ENCODE data around the gene SNX15.
"Not testable (repeated sequence)": the region's sequence is repeated elsewhere in the genome, so short reads cannot be mapped to it uniquely, and the experiment has no call there.

SNX15 gene

DNA sequence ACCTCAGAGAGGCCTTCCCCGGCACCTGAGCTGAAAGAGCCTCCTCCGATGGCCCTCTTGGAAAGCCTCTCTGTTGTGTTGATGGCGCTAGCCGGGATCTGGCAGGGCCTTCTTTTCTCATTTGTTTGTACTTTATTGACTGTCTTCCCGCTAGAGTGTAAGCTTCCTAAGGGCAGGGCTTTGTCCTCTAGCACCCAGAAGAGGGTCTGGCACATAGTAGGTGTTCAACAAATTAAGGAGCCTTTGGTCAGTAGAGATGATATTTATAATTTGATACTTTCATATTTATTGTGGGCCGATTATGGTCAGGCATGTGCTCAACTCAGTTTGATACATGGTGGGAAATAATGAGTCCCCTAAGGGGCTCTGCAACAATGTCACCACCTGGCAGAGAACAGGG is 9.3 kb upstream of the SNX15 start:
- FAIRE-seq: no peak

DNA sequence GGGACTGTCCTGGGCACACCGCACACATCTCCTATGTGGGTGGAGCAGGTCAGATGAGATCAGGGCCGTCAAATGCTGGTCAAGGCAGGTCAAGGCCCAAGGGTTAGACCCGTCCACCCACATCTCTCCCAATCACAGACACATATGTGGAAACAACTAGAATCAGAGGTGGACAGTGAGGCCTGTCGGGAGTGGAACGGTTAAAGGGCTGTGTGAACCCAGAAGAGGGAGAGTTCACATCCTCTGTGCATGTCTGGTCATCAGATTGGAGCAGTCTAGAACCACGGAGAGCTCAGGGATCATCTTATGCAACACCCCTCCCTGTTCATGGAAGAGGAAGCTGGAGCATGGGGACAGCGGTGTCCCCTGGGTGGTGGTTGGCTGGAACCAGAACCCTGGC is 7.4 kb upstream of the SNX15 start:
- FAIRE-seq: no peak

DNA sequence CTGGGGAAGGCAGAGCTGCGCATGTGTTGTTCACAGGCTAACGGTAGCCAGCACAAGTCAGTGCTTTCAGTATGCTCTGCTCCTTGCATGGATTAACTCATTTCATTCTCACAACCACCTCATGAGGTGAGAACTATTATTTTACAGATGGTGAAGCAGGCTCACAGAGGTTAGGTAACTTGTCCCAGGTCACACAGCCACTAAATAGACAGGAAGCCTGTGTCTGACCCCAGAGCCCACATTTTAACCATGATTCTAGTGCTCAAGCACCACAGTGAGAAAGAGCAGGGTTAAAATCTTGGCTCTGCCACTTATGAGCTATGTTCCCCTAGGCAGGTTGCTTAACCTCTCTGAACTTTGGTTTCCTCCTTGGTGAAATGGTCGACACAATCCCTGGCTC is 6.2 kb upstream of the SNX15 start:
- no peak for FAIRE-seq

DNA sequence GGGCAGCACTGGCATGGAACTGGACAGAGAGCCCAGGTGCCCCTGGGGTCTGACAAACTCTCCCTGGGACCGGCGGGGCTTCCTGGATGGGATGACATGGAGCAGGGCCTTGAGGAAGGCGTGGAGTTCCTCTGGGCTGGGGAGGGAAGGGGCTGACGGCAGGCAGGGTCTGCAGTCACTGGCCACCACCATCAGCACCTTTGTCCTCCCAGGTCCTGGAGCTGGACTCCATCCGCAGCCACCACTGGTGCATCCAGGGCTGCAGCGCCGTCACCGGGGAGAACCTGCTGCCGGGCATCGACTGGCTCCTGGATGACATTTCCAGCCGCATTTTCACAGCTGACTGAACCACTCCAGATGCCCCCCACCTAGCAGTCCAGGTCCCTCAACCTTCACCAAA is 5.7 kb upstream of the SNX15 start:
- FAIRE-seq: no peak

DNA sequence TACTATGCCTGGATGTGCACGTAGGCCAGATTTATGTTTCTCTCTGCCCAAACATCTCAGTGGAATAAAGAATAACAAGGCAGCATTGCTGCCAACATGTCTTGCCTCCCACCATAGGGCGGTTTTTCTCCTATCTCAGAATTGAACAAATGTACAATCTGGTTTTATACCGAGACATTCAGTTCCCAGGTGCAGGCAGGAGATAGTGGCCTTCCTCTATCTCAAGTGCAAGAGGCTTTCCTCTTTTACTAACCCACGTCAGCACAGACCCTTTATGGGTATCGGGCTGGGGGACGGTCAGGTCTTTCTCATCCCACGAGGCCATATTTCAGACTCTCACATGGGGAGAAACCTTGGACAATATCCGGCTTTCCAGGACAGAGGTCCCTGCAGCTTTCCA is 3.7 kb upstream of the SNX15 start:
- FAIRE-seq: not testable (repeated sequence)

DNA sequence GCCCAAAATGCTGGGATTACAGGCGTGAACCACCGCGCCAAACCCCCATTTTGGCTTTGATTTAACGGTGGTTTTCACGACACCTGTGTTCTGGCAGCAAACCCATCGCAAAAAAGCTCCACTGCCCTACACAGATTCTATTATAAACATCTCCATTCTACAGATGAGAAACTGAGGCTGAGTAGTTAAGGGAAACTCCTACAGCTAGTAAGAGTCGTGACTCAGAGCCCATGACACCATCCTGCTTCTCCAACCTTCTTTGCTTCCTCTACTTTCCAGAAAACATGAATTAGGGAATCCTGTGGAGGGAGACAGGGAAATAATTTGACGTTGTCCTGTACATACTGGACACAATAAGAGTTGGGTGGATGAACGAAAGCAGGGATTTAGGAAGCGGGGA is 429 bp upstream of the SNX15 start:
- FAIRE-seq: no peak

DNA sequence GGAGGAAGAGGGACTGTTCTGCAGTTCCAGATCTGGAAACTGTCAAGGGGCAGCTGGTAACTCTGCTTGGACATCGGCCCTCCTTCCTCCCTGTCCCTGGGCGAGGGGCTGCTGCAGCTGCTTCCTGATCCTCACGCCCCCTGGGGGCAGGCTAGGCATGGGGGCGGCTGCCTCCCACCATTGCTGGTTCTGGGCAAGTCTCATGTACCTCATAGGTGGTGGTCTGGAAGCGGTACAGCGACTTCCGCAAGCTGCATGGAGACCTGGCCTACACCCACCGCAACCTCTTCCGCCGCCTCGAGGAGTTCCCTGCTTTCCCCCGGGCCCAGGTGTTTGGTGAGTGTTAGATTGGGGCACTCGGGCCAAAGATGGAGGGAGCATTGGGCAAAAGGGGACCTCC is 5.0 kb downstream of the SNX15 start:
- FAIRE-seq: no peak

DNA sequence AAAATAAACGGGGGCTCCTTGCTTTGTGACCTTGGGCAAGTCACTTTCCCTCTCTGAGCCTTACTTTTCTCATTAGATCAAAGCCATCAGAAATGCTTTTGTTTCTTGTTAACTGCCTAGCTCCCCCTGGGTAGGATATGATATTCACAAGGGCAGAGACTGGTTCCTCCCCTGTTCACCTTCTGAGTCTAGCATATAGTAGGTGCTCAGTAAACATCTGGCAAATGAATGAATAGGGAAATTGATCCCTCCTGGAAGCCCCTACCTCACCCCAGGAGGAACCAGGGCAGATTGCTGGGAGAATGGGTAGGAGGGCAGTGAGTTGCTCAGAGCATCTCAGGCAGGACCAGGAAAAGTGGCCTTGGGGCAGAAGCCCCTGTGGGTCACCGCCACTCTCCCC is 7.2 kb downstream of the SNX15 start:
- FAIRE-seq: no peak

DNA sequence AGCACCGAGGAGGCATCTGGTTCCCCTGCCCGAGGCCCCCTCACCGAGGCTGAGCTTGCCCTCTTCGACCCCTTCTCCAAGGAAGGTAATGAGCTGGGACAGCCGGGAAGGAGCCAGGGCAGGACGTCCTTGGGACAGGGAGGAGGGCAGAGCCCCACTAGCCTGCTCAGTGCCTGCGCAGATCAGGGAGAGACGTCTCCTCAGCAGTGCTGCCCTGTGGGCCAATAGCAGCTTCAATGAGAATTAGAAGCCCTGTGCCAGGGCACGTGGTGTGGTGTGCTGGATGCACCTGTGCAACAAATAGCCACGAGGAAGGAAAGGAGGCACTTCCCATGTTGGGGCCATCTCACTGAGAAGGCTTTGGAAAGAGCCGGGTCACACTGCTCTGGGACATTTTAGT is 8.3 kb downstream of the SNX15 start:
- no peak for FAIRE-seq

DNA sequence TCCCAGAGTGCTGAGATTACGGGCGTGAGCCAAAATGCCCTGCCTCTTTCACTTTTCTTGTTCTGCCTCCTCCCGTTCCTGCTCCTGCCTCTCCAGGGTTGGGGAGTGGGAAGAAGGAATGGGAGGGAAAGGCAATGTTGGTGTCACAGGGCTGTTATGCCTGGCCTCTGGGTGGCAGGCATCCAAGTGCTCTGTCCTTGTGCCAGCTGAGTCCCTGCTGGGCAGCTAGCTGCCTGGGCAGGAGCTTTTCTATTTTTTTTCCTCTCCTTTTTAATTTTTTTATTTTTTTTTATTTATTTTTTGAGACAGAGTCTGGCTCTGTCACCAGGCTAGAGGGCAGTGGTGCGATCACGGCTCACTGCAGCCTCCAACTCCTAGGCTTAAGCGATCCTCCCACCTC is 9.7 kb downstream of the SNX15 start:
- no peak for FAIRE-seq

DNA sequence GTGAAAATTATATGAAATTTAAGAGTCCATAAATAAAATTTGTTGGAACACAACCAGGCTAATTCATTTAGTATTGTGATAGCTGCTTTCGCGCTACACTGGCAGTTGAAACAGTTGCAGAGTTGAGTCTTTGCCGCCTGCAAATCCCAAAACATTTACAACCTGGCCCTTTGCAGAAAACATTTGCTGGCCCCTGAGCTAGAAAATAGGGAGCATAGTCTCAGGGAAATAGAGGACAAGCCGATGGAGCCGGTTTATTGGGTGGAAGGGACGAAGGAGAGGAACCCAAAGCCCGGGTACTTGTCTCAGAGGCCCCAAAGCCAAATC is 13.2 kb downstream of the SNX15 start:
- FAIRE-seq: no peak

DNA sequence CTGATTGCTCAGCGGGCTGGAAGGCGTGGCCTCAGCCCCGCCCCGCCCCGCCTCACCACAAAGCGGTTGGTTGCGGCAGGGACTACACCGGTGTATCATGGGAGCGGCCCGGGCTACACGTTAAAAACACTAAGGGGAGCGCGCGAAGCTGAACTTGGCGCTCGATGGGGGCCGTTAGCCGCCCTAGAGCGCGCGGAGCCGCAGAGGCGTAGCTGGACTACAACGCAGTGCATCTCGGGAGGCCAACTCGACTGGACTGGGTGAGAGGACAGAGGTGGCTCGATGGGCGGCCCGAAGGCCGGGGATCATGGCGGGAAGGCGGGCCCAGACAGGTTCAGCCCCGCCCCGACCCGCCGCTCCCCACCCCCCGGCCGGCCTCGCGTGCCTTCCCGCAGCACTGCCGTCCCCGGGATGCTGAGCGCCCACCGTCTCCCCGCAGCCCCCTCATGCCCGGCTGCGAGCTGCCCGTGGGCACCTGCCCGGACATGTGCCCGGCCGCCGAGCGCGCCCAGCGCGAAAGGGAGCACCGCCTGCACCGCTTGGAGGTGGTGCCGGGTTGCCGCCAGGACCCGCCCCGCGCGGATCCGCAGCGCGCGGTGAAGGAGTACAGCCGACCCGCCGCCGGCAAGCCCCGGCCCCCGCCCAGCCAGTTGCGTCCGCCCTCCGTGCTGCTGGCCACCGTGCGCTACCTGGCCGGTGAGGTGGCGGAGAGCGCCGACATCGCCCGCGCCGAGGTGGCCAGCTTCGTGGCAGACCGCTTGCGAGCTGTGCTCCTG is 13.8 kb downstream of the SNX15 start, which contains the start of gene SAC3D1:
Gene SAC3D1, plus strand, starts transcription at position 364 of the 776 bp plus-strand sequence. Its CDS starts 83 bp downstream, at position 447.
- FAIRE-seq: no peak

DNA sequence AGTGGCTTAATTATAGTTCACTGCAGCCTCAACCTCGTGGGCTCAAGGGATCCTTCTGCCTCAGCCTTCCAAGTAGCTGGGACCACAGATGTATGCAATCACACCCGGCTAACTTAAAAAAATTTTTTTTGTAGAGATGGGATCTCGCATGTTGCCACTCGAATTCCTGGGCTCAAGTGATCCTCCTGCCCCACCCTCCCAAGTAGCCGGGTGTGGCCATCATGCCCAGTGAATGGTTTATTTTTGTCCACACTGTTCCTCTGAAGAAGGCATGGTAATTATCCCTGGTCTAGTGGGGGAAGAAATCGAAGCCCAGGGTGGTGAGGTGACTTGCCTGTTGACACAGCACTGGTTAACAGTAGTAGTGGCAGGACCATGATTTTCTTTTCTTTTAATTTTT is 15.7 kb downstream of the SNX15 start:
- no peak for FAIRE-seq

DNA sequence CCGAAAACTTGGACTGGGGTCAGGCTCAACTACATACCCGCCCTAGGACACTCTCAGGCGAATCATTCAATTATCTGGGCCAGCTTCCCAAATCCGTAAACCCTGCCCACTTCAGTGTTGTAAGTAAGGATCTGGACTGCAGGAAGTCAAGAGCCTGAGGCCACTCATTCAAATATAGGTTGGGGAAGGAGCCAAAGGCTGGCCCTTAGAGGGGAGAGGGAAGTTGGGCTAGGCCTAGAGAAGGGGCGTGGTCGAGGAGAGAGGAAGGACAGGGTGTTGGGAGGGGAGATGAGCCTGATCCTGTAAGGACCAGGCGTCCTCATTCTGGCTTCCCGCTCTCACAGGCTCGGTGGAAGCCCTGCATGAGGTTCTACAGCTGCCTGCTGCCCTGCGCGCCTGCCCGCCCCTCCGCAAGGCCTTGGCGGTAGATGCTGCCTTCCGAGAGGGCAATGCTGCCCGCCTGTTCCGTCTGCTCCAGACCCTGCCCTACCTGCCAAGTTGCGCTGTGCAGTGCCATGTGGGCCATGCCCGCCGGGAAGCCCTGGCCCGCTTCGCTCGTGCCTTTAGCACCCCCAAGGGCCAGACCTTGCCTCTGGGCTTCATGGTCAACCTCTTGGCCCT is 16.8 kb downstream of the SNX15 start:
- no peak for FAIRE-seq

DNA sequence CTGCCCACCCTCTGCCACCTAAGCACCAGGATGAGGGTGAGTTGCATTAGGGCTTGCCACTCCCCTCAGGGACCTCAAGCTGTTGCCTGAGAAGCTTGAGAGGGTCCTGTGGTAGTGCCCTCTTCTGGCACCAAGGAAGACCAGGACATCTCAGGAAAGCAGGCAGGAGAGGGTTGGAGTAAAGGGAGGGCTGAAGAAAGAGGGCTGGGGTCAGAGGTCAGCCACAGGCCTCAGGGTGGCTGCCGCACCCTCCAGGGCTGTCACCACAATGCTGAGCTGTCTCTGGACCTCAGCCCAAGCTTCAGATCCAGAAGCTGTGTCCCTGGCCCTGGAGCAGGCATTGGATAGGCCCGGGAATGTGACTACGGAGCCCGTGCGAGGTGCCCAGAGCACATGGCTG is 17.8 kb downstream of the SNX15 start:
- FAIRE-seq: no peak

DNA sequence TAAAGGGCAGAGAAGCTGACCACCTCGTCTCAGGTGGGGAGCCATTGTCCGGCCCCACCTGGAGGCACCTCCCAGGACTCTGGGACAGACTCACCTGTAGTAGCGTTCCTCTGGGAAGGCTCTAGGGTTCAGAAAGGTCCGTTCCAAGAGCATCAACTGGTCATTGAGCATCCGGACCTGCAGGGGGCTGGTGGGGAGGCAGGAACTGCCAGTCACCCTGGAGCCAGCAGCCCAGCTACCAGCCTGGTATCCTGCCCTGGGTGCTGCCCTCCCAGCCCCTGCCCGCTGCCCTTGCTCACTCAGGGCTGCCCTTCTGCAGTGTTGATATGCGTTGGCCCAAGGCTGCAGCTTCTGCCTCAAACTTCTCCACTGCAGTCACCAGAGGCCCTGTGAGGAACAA is 18.5 kb downstream of the SNX15 start:
- no peak for FAIRE-seq

DNA sequence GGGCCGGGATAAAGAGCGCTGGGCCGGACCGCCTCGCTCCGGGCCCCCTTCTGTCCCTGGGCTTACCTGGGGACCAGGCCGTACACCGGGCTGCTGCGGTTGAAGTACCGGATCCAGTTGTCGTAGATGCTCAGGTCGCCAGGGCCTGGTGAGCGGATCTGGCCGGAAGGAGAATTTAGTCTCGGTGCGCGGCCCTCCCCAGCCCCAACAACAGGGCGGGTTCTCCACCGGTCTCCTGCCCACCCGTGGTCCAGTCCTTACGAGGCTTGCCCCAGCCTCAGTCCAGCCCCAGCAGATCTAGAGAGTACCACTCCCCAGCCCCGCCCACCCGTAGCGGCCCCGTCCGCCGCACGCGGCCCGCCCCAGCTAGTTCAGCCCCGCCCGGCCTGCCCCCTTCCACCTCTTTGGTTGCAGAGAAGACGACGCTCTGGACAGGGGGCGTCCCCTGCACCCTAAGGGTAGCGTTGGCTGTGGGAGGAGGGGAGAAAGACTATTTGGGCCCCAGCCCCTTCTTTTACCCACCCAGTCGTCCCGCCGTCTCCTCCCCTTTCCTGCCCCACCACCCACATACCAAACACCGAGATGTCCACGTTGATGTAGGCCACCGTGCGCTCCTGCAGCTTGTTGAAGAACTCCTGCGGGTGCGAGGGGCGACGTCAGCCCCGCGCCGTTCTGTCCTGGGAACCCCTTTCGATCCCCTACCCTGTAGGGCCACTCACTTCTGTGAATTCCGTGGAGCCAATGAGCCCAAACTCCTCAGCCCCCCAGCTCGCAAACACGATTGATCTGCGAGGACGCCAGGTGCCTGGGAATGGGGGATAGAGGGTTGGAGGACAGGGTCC is 20.6 kb downstream of the SNX15 start:
- FAIRE-seq: no peak

DNA sequence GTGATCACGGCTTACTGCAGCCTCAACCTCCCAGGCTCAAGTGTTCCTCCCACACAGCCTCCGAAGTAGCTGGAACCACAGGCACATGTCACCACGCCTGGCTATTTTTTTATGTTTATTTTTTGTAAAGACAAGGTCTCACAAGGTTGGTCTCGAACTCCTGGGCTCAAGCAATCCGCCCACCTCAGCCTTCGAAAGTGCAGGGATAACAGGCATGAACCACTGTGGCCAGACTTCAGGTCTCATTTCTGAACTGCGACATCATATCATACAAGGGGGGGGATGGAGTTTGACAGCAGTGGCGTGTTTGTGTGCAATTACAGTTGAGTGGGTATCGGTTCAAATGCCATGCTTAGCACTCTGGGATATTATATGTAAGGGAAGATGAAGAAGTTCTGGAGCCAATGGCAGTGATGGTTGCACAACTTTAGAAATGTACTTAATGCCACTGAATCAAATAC is 24.2 kb downstream of the SNX15 start:
- FAIRE-seq: no peak

DNA sequence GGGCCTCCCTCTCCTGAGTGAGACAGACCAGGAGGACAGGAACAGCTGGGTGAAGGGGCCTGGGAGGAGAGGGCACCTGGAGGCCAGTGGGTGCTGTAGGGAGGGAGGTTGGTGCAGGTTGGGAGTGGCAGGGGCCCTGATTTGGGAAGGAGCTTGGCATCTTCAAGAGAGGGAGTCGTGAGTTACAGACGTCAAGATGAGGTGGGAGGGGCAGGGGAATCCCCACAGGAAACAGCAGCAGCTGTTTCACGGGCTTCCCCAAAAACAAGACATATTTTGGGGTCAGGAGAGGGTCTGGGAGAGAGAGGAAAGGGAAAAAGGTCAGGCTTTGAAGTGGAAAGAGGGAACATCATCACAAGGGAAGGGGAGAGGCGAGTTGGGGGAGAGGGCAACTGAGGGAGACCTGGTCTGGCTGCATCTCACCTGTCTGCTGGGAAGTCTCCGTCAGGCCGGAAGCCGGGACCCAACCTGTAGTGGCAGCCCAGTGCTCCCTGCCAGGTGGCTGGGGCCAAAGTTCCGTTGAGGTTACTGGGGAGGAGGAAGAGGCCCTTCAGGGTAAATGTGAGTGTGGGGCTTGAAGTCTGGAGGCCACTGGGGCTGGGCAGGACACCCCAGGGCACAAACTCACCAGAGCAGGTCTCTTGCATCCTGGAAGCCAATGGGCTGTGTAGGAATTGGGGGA is 26.7 kb downstream of the SNX15 start:
- no peak for FAIRE-seq

DNA sequence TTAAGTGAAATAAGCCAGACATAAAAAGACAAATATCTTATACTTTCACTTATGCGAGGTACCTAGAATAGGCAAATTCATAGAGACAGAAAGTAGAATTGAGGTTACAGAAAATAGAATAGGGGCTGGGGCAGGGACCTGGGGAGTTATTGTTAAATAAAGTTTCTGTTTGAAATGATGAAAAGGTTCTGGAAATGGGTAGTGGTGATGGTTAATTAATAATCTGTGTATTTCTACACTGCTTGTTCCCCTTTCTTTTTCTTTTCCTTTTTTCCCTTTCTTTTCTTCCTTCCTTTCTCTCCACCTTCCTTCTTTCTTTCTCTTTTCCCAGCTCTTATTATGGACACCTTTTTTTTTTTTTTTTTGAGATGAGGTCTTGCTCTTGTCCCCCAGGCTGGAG is 28.3 kb downstream of the SNX15 start:
- no peak for FAIRE-seq

DNA sequence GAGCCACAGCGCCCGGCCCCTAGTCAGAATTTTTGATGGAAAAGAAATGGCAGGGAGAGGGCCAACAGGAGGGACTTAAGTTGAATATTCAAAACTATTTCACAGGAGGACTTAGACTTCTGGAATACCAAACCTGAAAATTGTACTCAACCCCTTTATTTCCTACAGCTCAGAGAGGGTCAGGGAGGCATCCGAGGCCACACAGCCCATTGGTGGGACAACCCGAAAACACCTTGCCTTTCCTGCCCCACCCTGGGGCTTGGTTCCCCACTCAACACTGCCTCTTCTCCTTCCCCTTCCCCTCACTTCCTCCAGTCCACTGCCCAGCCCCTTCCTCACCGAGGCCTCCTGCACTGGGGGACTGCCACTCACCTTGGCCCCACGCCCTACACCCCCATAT is 29.8 kb downstream of the SNX15 start:
- no peak for FAIRE-seq

DNA sequence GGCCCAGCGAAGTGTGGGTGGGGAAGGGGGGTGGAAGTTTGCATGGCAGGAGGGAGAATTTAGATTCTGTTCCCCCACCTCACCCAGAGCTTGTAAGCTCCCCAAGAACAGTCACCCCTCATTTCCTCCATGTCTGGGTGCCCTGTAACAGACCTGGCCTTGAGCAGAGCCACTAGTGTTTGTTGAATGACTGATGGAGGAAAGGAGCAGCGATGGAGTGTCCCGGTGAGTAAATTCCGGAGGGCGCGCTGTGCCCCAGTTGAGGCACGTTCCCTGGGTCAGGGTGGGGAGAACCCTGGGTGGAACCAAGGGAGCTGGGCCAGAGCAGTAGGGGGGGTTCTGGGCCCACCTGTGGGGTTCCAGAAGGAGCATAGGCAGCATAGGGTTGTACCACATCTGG is 30.3 kb downstream of the SNX15 start:
- FAIRE-seq: no peak

DNA sequence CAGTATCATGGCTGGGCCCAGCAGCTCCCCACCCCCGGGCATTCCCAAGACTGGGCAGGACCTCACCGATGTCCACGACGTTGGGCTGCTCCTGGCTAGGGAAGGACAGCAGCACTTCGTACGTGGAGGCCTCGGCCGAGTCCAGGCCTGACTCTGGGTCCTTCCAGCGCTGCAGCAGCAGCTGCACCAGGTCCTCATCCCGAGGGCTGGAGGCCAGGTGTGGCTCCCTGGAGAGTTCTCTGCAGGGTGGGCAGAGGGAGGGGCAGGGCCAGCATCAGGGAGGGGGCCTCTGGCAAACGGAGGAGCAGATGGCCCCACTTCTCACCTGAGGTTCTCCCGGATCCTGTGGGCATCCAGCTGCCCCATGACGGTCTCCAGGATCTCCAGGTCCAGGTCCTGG is 30.8 kb downstream of the SNX15 start:
- FAIRE-seq: no peak
